GM19025 (cell line): ENCODE measurements around the gene HOXD3.

Experiments
- ATAC-seq: cut with Tn5 transposase; IDR thresholded peaks from one replicate; pipeline ENCODE4 v1.9.1; 2021; ENCODE audit warnings: mild to moderate bottlenecking, low read depth, moderate library complexity; ENCODE audit not compliant: unreplicated experiment

HOXD3 gene

DNA sequence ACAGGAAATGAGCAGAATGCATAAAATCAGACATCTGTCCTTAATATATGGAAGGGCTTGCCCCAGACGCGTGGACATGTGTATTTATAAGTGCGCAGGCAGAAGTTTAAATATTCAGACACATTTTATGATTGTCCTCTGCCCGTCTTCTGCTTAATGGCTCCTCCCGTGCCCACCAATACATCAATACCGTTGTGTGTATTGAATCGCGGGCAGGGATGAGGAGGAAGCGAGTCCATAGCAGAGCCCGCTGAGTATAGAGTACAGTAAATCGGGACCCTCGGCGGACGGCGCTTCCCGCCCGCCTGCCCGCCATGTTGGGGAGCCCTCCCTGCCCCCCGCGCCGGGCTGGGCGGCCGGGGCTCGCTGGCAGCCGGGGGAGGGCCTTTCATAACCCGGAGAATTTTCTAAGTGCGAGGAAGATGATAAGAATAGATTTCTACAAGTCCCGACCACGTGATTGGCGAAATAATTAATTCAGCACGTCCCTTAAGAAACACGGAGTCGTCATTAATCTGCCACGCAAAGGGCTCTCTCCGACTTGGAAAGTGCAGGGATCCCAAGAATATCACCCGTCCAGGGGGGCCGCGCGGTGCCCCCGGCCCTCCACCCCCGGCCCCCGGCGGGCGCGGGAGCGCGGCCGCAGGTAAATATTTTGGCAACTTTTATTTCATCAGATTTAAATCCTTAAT lies at the start of gene HOXD3:
Gene HOXD3, plus strand, starts transcription at position 501 of the 692 bp plus-strand sequence. CDS start 11,808 bp downstream, outside the sequence.
- no peak for ATAC-seq

- ATAC-seq, result no peak
Measured at GRCh38 chr2:176107731-176108181, 49.4 kb upstream of the HOXD3 start.

DNA sequence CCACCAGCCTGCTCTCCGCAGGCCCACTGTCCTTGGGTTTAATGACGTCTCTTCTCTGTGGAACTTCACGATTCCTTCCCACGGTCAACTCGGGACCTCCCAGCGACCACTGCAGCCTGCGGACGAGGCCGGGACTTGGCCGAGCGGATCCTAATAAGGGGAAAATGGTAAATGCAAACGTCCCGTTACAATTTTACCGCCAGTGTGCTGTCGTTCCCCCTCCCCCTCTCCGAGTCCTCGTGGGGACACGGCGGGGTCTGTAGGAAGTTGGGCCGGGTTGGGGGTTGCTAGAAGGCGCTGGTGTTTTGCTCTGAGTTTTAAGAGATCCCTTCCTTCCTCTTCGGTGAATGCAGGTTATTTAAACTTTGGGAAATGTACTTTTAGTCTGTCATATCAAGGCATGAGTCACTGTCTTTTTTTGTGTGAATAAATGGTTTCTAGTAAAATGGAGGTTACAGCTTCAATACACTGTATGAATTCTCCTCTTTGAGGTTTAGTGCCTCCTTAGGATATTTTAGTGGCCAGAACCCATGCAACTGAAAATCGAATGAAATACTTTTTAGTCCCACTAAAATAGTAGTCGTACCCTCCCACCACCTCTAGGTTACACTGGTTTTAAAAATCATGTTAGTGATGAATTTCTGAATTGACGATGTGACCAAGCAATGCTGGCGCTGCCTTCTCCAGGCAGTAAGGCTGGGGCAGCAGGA lies 47.8 kb upstream of the HOXD3 start:
- ATAC-seq, result no peak

- no peak for ATAC-seq
Measured at GRCh38 chr2:176109946-176110345, 47.2 kb upstream of the HOXD3 start.

- no peak for ATAC-seq
Measured at GRCh38 chr2:176110415-176111308, 46.4 kb upstream of the HOXD3 start.

DNA sequence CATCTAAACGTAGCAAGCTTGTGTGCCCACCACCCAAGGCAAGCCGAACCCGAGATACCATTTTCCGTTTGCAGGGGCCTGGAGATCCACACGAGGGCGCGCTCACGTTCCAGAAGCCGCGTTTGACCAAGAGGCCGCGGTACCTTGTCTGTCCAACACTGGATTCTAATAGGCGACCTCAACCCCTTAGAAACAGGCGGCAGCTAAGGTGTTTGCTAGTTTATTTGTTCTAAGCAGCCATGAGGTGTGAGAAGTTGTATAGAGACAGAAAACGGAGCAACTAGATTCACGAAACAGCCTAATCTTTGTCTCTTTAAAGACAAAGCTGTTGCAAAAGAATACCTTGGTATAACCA lies 45.8 kb upstream of the HOXD3 start:
- no peak for ATAC-seq

- ATAC-seq, result no peak
Measured at GRCh38 chr2:176111846-176112374, 45.2 kb upstream of the HOXD3 start.

GRCh38 chr2:176112375-176113302 lies 44.5 kb upstream of the HOXD3 start:
- no peak for ATAC-seq

DNA sequence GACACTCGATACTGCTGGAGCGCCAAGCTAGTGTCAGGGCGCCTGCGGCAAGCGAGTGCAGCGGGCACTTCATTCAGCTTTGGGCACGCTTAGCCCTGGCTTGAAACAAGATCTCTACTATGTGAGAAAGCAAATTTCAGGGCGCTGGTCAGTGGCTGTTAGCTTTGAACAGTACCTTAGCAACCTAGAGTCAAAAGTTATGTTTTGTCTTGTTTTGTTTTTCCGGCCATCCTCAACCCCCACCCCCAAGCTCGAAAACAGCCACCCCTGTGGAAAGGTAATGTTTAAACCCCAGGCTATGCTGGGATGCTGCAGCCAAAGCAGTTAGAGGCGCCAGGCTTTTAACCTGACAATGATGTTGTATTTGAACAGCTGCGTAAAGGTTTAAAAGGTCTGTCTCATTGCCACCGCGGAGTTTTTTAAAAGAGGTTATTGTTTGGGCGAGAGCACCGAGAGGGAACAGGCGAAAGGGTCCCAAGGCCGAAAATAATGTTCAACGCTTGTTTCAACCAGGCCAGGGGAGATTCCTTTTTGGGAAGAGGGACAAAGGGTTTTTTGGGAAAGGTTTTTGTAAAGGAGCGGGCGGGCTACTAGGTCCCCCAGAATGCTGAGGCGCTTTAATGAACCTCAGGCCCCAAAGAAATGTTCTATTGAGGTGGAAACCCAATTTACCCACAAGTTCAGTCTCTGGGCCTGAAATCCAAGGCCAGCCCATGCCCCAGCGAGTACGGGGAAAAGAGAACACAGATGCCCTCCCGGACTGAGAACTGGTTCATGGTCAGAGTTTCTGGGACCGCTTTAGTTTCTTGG lies 42.8 kb upstream of the HOXD3 start:
- no peak for ATAC-seq

DNA sequence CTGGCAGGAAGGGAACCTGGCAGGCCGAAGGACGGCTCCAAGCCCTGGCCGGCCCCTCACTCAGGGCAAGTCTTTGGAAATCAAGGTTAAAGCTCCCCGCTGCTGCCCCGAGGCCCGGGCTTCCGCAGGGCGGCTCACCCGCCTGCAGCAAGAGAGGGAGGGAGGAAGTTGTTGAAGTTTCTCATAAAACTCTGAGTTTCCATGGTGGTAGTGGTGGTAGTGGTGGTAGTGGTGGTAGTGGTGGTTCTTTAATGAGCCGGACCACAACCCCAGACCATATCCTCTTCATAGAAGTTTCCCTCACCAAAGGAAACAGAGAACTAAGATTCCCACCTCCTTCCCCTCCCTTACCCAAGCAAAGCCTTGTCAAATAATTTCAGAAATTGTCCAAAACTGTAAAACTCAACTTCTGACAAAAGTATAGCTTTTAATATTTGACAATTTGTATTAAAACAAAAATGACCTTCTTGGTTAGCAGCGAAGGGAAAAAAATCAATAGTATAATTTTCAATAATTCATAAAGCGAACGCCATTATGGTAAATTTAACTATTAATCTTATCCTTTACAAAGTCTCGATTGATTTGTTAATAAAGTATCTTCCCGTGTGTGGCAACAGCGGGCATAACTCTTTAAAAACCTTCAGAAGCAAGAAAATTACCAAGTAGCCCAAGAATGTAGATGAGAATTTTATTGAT lies 42.0 kb upstream of the HOXD3 start:
- ATAC-seq, result no peak

- no peak for ATAC-seq
Measured at GRCh38 chr2:176115883-176116813, 41.0 kb upstream of the HOXD3 start, which contains the start of gene HOXD10. Gene HOXD10 (plus strand): TSS chr2:176116778. CDS start chr2:176116834, 56 bp downstream.

- ATAC-seq, result no peak
Measured at GRCh38 chr2:176117162-176117822, 39.8 kb upstream of the HOXD3 start.

GRCh38 chr2:176117823-176118371 lies 39.2 kb upstream of the HOXD3 start:
- no peak for ATAC-seq

DNA sequence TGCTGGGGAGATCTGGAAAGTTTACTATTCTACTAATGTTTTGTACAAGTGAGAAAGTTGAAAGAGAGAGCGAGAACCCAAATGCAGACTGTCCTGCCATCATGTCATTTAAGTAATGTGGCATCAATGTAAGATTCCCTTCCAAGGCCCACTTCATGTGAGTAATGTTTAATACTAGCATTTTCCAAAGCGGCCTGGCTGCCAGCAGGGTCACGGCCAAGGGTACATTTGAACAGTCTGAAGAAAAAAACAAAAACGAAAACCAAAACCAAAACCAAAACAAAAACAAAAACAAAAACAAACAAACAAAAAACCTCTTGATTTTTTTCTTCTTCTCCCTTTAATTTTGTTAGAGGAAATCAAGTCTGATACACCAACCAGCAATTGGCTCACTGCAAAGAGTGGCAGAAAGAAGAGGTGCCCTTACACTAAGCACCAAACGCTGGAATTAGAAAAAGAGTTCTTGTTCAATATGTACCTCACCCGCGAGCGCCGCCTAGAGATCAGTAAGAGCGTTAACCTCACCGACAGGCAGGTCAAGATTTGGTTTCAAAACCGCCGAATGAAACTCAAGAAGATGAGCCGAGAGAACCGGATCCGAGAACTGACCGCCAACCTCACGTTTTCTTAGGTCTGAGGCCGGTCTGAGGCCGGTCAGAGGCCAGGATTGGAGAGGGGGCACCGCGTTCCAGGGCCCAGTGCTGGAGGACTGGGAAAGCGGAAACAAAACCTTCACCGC lies 38.3 kb upstream of the HOXD3 start:
- no peak for ATAC-seq

DNA sequence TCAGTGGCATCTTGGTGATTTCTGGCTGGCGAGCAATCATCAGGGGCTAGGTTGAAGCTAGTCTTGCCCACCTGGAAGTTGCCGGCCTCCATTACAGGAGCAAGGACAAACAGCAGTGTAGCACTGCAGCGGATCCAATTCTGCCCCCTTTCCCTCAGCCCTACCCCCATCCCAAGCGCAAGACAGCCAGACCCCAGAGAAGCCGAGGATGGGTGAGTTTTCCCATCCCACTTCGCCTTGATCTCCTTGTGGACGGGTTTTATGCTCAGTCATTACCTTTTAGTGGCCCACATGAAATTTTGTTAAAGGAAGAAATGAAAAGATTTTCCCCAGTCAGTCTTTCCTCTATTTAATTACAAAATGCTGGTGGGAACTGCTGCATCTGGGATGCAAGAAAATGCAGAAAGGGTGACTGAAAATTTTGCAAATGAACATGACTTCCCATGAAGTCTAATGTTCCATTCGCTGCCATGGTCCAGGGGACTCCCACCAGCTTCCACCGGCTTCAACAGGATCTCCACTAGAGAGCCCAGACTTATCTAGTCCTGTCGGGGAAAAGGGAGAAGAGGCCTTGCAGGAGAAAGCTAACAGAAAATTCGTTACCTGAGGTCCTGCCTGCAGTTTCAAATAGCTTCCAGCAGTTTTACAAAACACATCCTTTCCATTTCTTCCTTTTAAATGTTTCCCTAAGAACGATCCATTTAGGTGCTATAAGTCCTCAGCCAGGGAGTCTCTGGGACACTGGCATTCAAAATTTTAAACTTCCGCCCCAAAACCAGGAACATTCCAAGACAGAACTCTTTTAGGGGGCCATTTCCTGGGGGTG lies 36.5 kb upstream of the HOXD3 start:
- ATAC-seq, result no peak
